Measurements from ENCODE around the gene ETFB. TPM values are rescaled to one million over a fixed set of nuclear protein-coding genes. Genes with fewer than 3 reads are reported as not detected.

The ETFB gene
- total and polyA plus RNA-seq, 9 of the 15 experiments (the other 6 are each of a cell fraction or from before 2014, with no cell fraction given): 18.1 to 143 (median 96.1) TPM

DNA sequence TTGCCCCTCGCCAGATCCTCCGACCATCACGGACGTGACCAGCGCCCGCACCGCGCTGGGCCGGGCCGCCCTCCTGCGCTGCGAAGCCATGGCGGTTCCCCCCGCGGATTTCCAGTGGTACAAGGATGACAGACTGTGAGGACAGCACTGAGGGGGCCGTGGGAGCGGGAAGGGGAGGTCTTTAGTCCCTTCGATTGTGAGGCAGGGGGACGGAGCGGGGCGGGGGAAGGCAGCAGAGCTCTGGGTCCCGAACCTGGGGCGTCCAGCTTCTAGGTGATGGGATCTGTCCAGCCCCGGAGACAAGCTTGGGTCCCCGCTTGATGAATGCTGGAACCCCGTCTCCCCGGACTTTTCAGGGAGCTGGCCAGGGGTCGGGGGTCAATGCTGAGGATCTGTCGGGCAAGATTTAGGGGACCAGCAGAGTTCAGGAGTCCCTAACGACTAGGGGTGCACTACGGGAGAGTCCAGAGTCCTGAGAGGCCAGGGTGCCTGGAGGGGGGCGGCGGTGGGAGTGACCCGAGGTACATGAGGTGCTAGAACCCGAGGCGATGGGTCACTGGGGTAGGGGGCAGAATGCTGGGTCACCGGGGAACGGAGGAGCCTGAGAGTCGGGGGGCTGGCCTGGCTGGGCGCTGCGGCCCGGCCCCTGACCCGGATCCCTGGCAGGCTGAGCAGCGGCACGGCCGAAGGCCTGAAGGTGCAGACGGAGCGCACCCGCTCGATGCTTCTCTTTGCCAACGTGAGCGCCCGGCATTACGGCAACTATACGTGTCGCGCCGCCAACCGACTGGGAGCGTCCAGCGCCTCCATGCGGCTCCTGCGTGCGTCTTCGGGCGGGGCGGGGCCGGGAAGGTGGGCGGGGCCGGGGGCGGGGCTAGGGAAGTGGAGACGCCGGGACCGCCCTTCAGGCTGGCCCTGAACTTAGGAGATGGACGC, 38.9 kb downstream of the ETFB start (continued):
- TF ChIP-seq, protein P1, sequence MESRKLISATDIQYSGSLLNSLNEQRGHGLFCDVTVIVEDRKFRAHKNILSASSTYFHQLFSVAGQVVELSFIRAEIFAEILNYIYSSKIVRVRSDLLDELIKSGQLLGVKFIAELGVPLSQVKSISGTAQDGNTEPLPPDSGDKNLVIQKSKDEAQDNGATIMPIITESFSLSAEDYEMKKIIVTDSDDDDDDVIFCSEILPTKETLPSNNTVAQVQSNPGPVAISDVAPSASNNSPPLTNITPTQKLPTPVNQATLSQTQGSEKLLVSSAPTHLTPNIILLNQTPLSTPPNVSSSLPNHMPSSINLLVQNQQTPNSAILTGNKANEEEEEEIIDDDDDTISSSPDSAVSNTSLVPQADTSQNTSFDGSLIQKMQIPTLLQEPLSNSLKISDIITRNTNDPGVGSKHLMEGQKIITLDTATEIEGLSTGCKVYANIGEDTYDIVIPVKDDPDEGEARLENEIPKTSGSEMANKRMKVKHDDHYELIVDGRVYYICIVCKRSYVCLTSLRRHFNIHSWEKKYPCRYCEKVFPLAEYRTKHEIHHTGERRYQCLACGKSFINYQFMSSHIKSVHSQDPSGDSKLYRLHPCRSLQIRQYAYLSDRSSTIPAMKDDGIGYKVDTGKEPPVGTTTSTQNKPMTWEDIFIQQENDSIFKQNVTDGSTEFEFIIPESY (CRISPR knock-in tag; IDR thresholded peaks at IDR 0.05): peak; percentile 20; the same call in 1 of the 2 replicates
- no peak for TF ChIP-seq NR2F6 (CRISPR knock-in tag; IDR thresholded peaks at IDR 0.05)
- TF ChIP-seq, protein P2, sequence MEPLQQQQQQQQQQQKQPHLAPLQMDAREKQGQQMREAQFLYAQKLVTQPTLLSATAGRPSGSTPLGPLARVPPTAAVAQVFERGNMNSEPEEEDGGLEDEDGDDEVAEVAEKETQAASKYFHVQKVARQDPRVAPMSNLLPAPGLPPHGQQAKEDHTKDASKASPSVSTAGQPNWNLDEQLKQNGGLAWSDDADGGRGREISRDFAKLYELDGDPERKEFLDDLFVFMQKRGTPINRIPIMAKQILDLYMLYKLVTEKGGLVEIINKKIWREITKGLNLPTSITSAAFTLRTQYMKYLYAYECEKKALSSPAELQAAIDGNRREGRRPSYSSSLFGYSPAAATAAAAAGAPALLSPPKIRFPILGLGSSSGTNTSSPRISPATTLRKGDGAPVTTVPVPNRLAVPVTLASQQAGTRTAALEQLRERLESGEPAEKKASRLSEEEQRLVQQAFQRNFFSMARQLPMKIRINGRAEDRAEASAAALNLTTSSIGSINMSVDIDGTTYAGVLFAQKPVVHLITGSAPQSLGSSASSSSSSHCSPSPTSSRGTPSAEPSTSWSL (CRISPR knock-in tag; IDR thresholded peaks at IDR 0.05; ENCODE audit: borderline replicate concordance): no peak
- no peak for TF ChIP-seq SETDB1 (IDR thresholded peaks at IDR 0.05; ENCODE audit: low read length)
- no peak for TF ChIP-seq KDM1A (IDR thresholded peaks at IDR 0.05)
- no peak; the same call in 1 of the 2 replicates for TF ChIP-seq SPI1 (IDR thresholded peaks at IDR 0.05; ENCODE audit: borderline replicate concordance, low read depth, low read length)
- no peak for TF ChIP-seq IRF2 (CRISPR knock-in tag; IDR thresholded peaks at IDR 0.05)
- TF ChIP-seq HMGN3 (IDR thresholded peaks at IDR 0.05; ENCODE audit: borderline replicate concordance, extremely low read depth, insufficient read length, low read depth, low read length): peak; percentile 55
- TF ChIP-seq HIVEP1 (CRISPR knock-in tag; IDR thresholded peaks at IDR 0.05): no peak
- TF ChIP-seq, protein P3, sequence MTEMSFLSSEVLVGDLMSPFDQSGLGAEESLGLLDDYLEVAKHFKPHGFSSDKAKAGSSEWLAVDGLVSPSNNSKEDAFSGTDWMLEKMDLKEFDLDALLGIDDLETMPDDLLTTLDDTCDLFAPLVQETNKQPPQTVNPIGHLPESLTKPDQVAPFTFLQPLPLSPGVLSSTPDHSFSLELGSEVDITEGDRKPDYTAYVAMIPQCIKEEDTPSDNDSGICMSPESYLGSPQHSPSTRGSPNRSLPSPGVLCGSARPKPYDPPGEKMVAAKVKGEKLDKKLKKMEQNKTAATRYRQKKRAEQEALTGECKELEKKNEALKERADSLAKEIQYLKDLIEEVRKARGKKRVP (CRISPR knock-in tag; IDR thresholded peaks at IDR 0.05): no peak
- no peak for TF ChIP-seq GABPB1 (CRISPR knock-in tag; IDR thresholded peaks at IDR 0.05)
- peak; percentile 36; the same call in 1 of the 2 replicates for TF ChIP-seq NFRKB (IDR thresholded peaks at IDR 0.05; ENCODE audit: low read depth)
- no peak for TF ChIP-seq ZNF589 (CRISPR knock-in tag; IDR thresholded peaks at IDR 0.05; ENCODE audit: low read depth)
- TF ChIP-seq NONO (IDR thresholded peaks at IDR 0.05; ENCODE audit: low read depth in 2 of 2, low read length in 1 of 2): no peak; a peak in 2 of 4 replicates
- TF ChIP-seq, protein P4, sequence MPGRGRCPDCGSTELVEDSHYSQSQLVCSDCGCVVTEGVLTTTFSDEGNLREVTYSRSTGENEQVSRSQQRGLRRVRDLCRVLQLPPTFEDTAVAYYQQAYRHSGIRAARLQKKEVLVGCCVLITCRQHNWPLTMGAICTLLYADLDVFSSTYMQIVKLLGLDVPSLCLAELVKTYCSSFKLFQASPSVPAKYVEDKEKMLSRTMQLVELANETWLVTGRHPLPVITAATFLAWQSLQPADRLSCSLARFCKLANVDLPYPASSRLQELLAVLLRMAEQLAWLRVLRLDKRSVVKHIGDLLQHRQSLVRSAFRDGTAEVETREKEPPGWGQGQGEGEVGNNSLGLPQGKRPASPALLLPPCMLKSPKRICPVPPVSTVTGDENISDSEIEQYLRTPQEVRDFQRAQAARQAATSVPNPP (IDR thresholded peaks at IDR 0.05; ENCODE audit: borderline replicate concordance, insufficient read depth, insufficient read length): no peak
- TF ChIP-seq CCAR2 (IDR thresholded peaks at IDR 0.05; ENCODE audit: low read depth, low read length): no peak
- TF ChIP-seq, protein P5, sequence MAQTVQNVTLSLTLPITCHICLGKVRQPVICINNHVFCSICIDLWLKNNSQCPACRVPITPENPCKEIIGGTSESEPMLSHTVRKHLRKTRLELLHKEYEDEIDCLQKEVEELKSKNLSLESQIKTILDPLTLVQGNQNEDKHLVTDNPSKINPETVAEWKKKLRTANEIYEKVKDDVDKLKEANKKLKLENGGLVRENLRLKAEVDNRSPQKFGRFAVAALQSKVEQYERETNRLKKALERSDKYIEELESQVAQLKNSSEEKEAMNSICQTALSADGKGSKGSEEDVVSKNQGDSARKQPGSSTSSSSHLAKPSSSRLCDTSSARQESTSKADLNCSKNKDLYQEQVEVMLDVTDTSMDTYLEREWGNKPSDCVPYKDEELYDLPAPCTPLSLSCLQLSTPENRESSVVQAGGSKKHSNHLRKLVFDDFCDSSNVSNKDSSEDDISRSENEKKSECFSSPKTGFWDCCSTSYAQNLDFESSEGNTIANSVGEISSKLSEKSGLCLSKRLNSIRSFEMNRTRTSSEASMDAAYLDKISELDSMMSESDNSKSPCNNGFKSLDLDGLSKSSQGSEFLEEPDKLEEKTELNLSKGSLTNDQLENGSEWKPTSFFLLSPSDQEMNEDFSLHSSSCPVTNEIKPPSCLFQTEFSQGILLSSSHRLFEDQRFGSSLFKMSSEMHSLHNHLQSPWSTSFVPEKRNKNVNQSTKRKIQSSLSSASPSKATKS (CRISPR knock-in tag; IDR thresholded peaks at IDR 0.05): no peak
- 0 out of 2 replicates have a peak, but pooled peaks have one; percentile 40 for TF ChIP-seq NR3C1 (CRISPR knock-in tag; IDR thresholded peaks at IDR 0.05)
- TF ChIP-seq RBM34 (IDR thresholded peaks at IDR 0.05; ENCODE audit: borderline replicate concordance, insufficient read depth, low read length): no peak

All from K562 (cell line).